Activated CD4-positive, alpha-beta T cell treated with anti-CD3 and anti-CD28 coated beads, Interleukin-2, amount 50 U/mL, for 1 hour (primary cell): ENCODE data around the gene HTR4.
"Not testable (repeated sequence)": the region's sequence is repeated elsewhere in the genome, so short reads cannot be mapped to it uniquely, and the experiment has no call there.

ENCODE experiments used
- DNase-seq: peaks from one replicate; pipeline ENCODE4 v3.0.0-alpha.2; 2020

The HTR4 gene

GRCh38 chr5:148653836-148654781, at the start of gene HTR4:
HTR4 (minus strand) TSS chr5:148654527; CDS start chr5:148637014, 17,513 bp downstream.
- DNase-seq = no peak

- no peak for DNase-seq
Observed at GRCh38 chr5:148702019-148702596, 47.8 kb upstream of the HTR4 start.

- no peak for DNase-seq
Observed at GRCh38 chr5:148699028-148699427, 44.7 kb upstream of the HTR4 start.

GRCh38 chr5:148697809-148698196, 43.5 kb upstream of the HTR4 start:
- DNase-seq = no peak

GRCh38 chr5:148697180-148697808, 43.0 kb upstream of the HTR4 start:
- no peak for DNase-seq

GRCh38 chr5:148696187-148697036, 42.1 kb upstream of the HTR4 start:
- DNase-seq = no peak

GRCh38 chr5:148690945-148691344, 36.6 kb upstream of the HTR4 start:
- no peak for DNase-seq

GRCh38 chr5:148688787-148689186, 34.5 kb upstream of the HTR4 start:
- DNase-seq = no peak

GRCh38 chr5:148687871-148688270, 33.5 kb upstream of the HTR4 start:
- no peak for DNase-seq

GRCh38 chr5:148687427-148687826, 33.1 kb upstream of the HTR4 start:
- no peak for DNase-seq

- DNase-seq = no peak
Observed at GRCh38 chr5:148686660-148687059, 32.3 kb upstream of the HTR4 start.

- no peak for DNase-seq
Observed at GRCh38 chr5:148685520-148686134, 31.3 kb upstream of the HTR4 start.

- DNase-seq = no peak
Observed at GRCh38 chr5:148684528-148684927, 30.2 kb upstream of the HTR4 start.

- DNase-seq = no peak
Observed at GRCh38 chr5:148683651-148684050, 29.3 kb upstream of the HTR4 start.

- no peak for DNase-seq
Observed at GRCh38 chr5:148682058-148683026, 28.0 kb upstream of the HTR4 start.

GRCh38 chr5:148681157-148682057, 27.1 kb upstream of the HTR4 start:
- no peak for DNase-seq

- not testable (repeated sequence) for DNase-seq
Observed at GRCh38 chr5:148673704-148674103, 19.4 kb upstream of the HTR4 start.

GRCh38 chr5:148666353-148666752, 12.0 kb upstream of the HTR4 start:
- DNase-seq = no peak

- DNase-seq = no peak
Observed at GRCh38 chr5:148665431-148665830, 11.1 kb upstream of the HTR4 start.

- DNase-seq = no peak
Observed at GRCh38 chr5:148663509-148663908, 9.2 kb upstream of the HTR4 start.
